Epithelial cell of proximal tubule (primary cell): ENCODE results near the gene ASAP2. TPM values are rescaled to one million over a fixed set of nuclear protein-coding genes. Genes with fewer than 3 reads are reported as not detected.

Experiments used
- DNase-seq: peaks from one replicate; pipeline ENCODE4 v3.0.0-alpha.2; 2011; ENCODE audit warnings: low read depth
- H3K4me3 ChIP-seq: 2 replicates; pipeline ENCODE4 v1.5.1; 2011; ENCODE audit warnings: low read depth, mild to moderate bottlenecking, low read length
- CTCF ChIP-seq: conservative IDR thresholded peaks from 2 replicates; pipeline ENCODE4 v1.5.1; 2012; ENCODE audit warnings: low read depth, mild to moderate bottlenecking, low read length
- total RNA-seq: library from RNA; depleted of rRNA; stranded (reverse); fragments of >200 nt; gene quantifications from 2 replicates; pipeline ENCODE4 v1.2.3, GENCODE V29; 2015

The ASAP2 gene
- total RNA-seq, 1 donor from 2014 or later: 33.0 TPM

GRCh38 chr2:9410108-9410507 lies 203.5 kb downstream of the ASAP2 start:
- TF ChIP-seq CTCF: no peak
- H3K4me3 ChIP-seq: no peak overlapping the region

GRCh38 chr2:9412781-9413180 lies 206.2 kb downstream of the ASAP2 start:
- no peak for DNase-seq
- no peak overlapping the region for H3K4me3 ChIP-seq
- TF ChIP-seq CTCF: no peak

More at GRCh38 chr2:9410108-9410507, 203.5 kb downstream of the ASAP2 start:
- DNase-seq: no peak

GRCh38 chr2:9415516-9416169 lies 209.0 kb downstream of the ASAP2 start:
- no peak for TF ChIP-seq CTCF
- DNase-seq: no peak
- no peak overlapping the region for H3K4me3 ChIP-seq

GRCh38 chr2:9416267-9416961 lies 209.8 kb downstream of the ASAP2 start:
- H3K4me3 ChIP-seq: no peak overlapping the region
- DNase-seq: no peak
- TF ChIP-seq CTCF: no peak

- TF ChIP-seq CTCF: no peak
- no peak overlapping the region for H3K4me3 ChIP-seq
- no peak for DNase-seq
Measured at GRCh38 chr2:9416962-9417316, 210.3 kb downstream of the ASAP2 start.

GRCh38 chr2:9417725-9418124 lies 211.1 kb downstream of the ASAP2 start:
- H3K4me3 ChIP-seq: no peak overlapping the region
- no peak for TF ChIP-seq CTCF
- no peak for DNase-seq

- H3K4me3 ChIP-seq: no peak overlapping the region
- no peak for TF ChIP-seq CTCF
- no peak for DNase-seq
Measured at GRCh38 chr2:9418746-9419145, 212.1 kb downstream of the ASAP2 start.
